Caco-2 (cell line): ENCODE data around the gene BCAS3. TPM values are rescaled to one million over a fixed set of nuclear protein-coding genes. Genes with fewer than 3 reads are reported as not detected.

Experiments
- BruUV-seq: library from RNA; stranded (reverse); fragments of 400-500 nt; replicated peaks from 2 replicates; lab custom pipeline; 2021; lab: Mats Ljungman, UMichigan
- CTCF ChIA-PET: fragments of 300-600 bp; sonication (Branson Sonifier 250); formaldehyde crosslinking; loops from one replicate; lab custom pipeline; 2022; ENCODE audit warnings: antibody characterized with exemption; lab: Charles Lee
- POLR2A ChIA-PET: fragments of 300-600 bp; sonication (Branson Sonifier 250); formaldehyde crosslinking; loops from one replicate; lab custom pipeline; 2022; ENCODE audit warnings: antibody characterized with exemption; lab: Charles Lee
- DNase-seq, 2 experiments: peaks; one replicate each; pipeline versions ENCODE4 v3.0.0 to v3.0.0-alpha.2; 2020 to 2022
- H3K27me3 ChIP-seq: replicated peaks from 2 replicates; pipeline ENCODE4 v1.6.0; 2011; ENCODE audit warnings: low read length; ENCODE audit not compliant: control insufficient read depth, insufficient read depth
- H3K36me3 ChIP-seq: 2 replicates; pipeline ENCODE4 v1.5.1; 2011; ENCODE audit warnings: low read length; ENCODE audit not compliant: control insufficient read depth, insufficient read depth
- H3K4me1 ChIP-seq: fragments of 250-450 bp; sonication (Bioruptor Pico); 2 replicates; pipeline ENCODE4 v1.5.1; 2020; ENCODE audit warnings: mild to moderate bottlenecking
- H3K4me3 ChIP-seq: 2 replicates; pipeline ENCODE4 v1.5.1; 2011; ENCODE audit warnings: low read depth, mild to moderate bottlenecking, control low read depth, low read length
- H3K9me3 ChIP-seq: fragments of 250-450 bp; sonication (Bioruptor Pico); 2 replicates; pipeline ENCODE4 v1.5.1; 2020; ENCODE audit warnings: mild to moderate bottlenecking, moderate library complexity
- H3K27ac Mint-ChIP-seq: one replicate; pipeline ENCODE4 v1.8.0; 2022; ENCODE audit warnings: mixed read lengths; ENCODE audit not compliant: unreplicated experiment
- H3K27me3 Mint-ChIP-seq: one replicate; pipeline ENCODE4 v1.8.0; 2022; ENCODE audit warnings: mixed read lengths; ENCODE audit not compliant: insufficient read depth, unreplicated experiment
- H3K36me3 Mint-ChIP-seq: one replicate; pipeline ENCODE4 v1.8.0; 2022; ENCODE audit warnings: mild to moderate bottlenecking, mixed read lengths; ENCODE audit not compliant: insufficient read depth, unreplicated experiment
- H3K4me1 Mint-ChIP-seq: one replicate; pipeline ENCODE4 v1.8.0; 2022; ENCODE audit warnings: low read depth, mixed read lengths; ENCODE audit not compliant: unreplicated experiment
- H3K4me3 Mint-ChIP-seq: one replicate; pipeline ENCODE4 v1.8.0; 2022; ENCODE audit warnings: mild to moderate bottlenecking, moderate library complexity, mixed read lengths; ENCODE audit not compliant: unreplicated experiment
- H3K9me3 Mint-ChIP-seq: one replicate; pipeline ENCODE4 v1.8.0; 2022; ENCODE audit warnings: mixed read lengths; ENCODE audit not compliant: unreplicated experiment
- CTCF ChIP-seq, 2 experiments: fragments of 200-600 bp in 1 of 2; IDR thresholded peaks; 1 replicate in 1 of 2; 2 replicates in 1 of 2; pipeline versions ENCODE4 v1.5.1 to v1.8.0; 2011 to 2022; ENCODE audit warnings: antibody characterized with exemption in 1 of 2, control low read depth in 1 of 2, inconsistent platforms in 1 of 2, low read depth in 1 of 2, low read length in 1 of 2, mild to moderate bottlenecking in 1 of 2, moderate library complexity in 1 of 2; ENCODE audit not compliant: insufficient read depth in 1 of 2, severe bottlenecking in 1 of 2, unreplicated experiment in 1 of 2
- intact Hi-C: fragments of 100-400 bp; cut with micrococcal nuclease; formaldehyde crosslinking; loops from one replicate; pipeline ENCODE4 v1.10.0; 2022; ENCODE audit not compliant: unreplicated experiment
- total RNA-seq: library from RNA; stranded (reverse); gene quantifications from 2 replicates; pipeline ENCODE4 v1.2.3, GENCODE V29; 2022

Gene BCAS3
- total RNA-seq, 1 experiment from 2014 or later, result 44.1 TPM

- peaks cover 4% of the 10 kb centered on the region for H3K4me1 Mint-ChIP-seq
- no peaks in the 10 kb centered on the region for H3K9me3 Mint-ChIP-seq
- ChIA-PET POLR2A (no interaction called here), CTCF (no interaction called here)
- H3K4me1 ChIP-seq, result no peaks in the 10 kb centered on the region
- intact Hi-C loops, result no loop called here
- no peak for DNase-seq
- no peaks in the 10 kb centered on the region for H3K36me3 ChIP-seq
- H3K4me3 ChIP-seq, result no peak overlapping the region
- H3K27me3 Mint-ChIP-seq, result no peaks in the 10 kb centered on the region
- no peaks in the 10 kb centered on the region for H3K36me3 Mint-ChIP-seq
- H3K27me3 ChIP-seq, result no peaks in the 10 kb centered on the region
- no peak overlapping the region for H3K27ac Mint-ChIP-seq
- H3K4me3 Mint-ChIP-seq, result no peak overlapping the region
- no TSS peak for BruUV-seq
- no peak for TF ChIP-seq CTCF (IDR thresholded peaks at IDR 0.05; ENCODE audit: insufficient read depth in 1 of 2, low read depth in 1 of 2, low read length in 1 of 2, severe bottlenecking in 1 of 2, unreplicated experiment in 1 of 2)
- H3K9me3 ChIP-seq, result no peaks in the 10 kb centered on the region
Measured at GRCh38 chr17:61106354-61106753, 428.7 kb downstream of the BCAS3 start.

- Histone ChIP-seq H3K36me3 (no peaks in the 10 kb centered on the region), H3K4me1 (no peaks in the 10 kb centered on the region), H3K4me3 (no peak overlapping the region), H3K27me3 (no peaks in the 10 kb centered on the region), H3K9me3 (peaks cover 17% of the 10 kb centered on the region)
- ChIA-PET POLR2A (no interaction called here), CTCF (no interaction called here)
- H3K27me3 Mint-ChIP-seq, result no peaks in the 10 kb centered on the region
- peaks cover 20% of the 10 kb centered on the region for H3K9me3 Mint-ChIP-seq
- no peak overlapping the region for H3K4me3 Mint-ChIP-seq
- intact Hi-C loops, result no loop called here
- no peak for DNase-seq
- BruUV-seq, result no TSS peak
- no peak overlapping the region for H3K27ac Mint-ChIP-seq
- H3K36me3 Mint-ChIP-seq, result no peaks in the 10 kb centered on the region
- no peaks in the 10 kb centered on the region for H3K4me1 Mint-ChIP-seq
- TF ChIP-seq CTCF (IDR thresholded peaks at IDR 0.05; ENCODE audit: insufficient read depth in 1 of 2, low read depth in 1 of 2, low read length in 1 of 2, severe bottlenecking in 1 of 2, unreplicated experiment in 1 of 2), result no peak
Measured at GRCh38 chr17:61116577-61116976, 438.9 kb downstream of the BCAS3 start.

- Histone ChIP-seq H3K36me3 (no peaks in the 10 kb centered on the region), H3K4me1 (no peaks in the 10 kb centered on the region), H3K27me3 (no peaks in the 10 kb centered on the region), H3K4me3 (no peak overlapping the region), H3K9me3 (peaks cover 17% of the 10 kb centered on the region)
- Mint-ChIP-seq H3K27me3 (no peaks in the 10 kb centered on the region), H3K27ac (no peak overlapping the region), H3K36me3 (no peaks in the 10 kb centered on the region), H3K4me1 (no peaks in the 10 kb centered on the region), H3K4me3 (no peak overlapping the region), H3K9me3 (peaks cover 20% of the 10 kb centered on the region)
- DNase-seq, result no peak
- no TSS peak for BruUV-seq
- intact Hi-C loops, result no loop called here
- ChIA-PET POLR2A (no interaction called here), CTCF (no interaction called here)
- no peak for TF ChIP-seq CTCF (IDR thresholded peaks at IDR 0.05; ENCODE audit: insufficient read depth in 1 of 2, low read depth in 1 of 2, low read length in 1 of 2, severe bottlenecking in 1 of 2, unreplicated experiment in 1 of 2)
Measured at GRCh38 chr17:61117983-61118382, 440.3 kb downstream of the BCAS3 start.
